Activated naive CD4-positive, alpha-beta T cell treated with anti-CD3 and anti-CD28 coated beads, Interleukin-2, amount 50 U/mL, for 16 hours (primary cell): Measurements from ENCODE around the gene POU3F3.

Source experiments
- DNase-seq: peaks from one replicate; pipeline ENCODE4 v3.0.0-alpha.2; 2020

The POU3F3 gene

DNA sequence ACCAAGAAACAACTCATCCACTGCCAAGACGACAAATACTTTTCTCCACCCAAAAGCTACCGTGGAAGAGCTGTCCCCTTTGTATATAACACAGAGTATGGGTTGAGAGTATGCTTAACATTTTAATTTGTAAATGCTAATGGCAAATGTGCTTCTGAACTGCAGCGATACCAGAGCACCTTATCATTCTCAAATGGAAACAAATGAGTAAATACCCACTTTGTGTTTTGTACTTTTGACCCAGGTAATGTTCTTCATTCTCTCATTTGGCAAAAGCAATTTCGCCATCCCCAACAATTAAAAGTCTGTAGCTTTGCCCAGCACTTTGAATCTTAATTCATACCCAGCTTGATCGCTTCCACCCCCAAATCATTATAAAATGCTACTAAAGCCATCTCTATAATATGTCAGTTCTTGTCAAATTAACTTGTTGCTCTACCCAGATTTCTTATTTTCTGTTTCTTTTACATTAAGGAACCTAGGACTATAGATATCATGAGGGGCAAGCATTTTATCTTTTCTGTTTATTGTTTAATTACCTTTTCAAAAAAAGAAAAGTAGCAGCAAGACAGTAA lies 6.2 kb upstream of the POU3F3 start:
- DNase-seq: no peak

DNA sequence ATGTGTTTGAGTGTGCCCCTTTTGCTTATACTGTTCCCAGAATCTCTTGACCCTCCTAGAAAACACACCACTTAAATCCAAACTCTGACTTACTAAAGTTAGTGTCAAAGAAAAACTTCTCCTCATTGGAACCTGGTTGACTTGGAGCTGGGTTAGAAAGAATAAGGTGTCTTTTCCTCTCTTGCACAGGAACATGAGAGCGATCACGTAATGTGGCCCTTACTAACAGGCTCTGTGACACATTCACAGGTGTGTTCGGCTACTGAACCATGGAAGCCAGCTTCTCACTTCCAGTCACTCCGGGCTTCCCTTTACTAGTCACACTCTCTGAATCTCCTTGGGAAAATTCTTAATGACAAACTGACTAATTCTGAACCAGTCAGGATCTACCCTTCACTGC lies 5.4 kb upstream of the POU3F3 start:
- DNase-seq: no peak

DNA sequence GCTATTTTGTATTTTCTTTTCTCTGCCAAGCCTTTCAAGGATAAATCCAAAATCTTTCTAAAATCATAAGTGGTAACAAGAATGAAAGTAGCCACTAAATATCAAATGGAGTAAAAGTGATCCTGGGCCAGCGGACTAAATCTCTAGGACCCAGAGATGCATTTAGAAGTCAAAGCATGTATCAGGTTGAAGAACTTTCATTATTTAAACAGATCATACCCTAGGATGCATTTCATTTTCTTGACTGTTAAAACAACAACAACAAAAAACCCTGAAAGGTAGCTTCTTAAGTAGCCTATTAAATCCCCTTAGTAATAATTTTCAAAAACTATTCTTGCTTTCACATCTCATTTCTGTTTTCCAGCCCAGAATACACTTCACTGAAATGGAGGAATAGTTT lies 4.8 kb upstream of the POU3F3 start:
- no peak for DNase-seq

DNA sequence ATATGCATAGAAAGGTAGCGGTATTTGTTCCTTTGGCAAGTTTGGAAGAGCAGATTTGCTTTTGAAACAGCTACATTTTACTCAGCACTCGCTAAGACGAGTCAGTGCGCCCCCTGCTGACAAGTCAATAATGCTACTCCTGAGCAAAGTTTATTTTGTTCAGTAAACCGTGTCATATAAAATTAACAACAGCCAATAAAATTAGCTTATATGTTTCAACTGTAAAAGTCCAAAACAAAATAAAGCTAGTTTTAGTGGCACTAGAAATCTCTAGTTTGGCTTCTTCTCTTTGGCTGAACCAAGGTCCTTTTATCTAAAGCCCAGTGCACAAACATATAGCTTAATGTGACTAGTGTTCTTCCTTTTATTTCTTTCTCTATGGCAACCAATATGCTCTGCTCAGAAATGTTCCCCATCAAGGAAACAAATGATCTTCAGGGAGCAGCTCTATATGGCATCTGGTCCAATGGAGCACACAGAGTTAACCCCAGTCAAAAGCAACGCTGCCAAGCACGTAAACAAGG lies 4.2 kb upstream of the POU3F3 start:
- peak; percentile 58 for DNase-seq

DNA sequence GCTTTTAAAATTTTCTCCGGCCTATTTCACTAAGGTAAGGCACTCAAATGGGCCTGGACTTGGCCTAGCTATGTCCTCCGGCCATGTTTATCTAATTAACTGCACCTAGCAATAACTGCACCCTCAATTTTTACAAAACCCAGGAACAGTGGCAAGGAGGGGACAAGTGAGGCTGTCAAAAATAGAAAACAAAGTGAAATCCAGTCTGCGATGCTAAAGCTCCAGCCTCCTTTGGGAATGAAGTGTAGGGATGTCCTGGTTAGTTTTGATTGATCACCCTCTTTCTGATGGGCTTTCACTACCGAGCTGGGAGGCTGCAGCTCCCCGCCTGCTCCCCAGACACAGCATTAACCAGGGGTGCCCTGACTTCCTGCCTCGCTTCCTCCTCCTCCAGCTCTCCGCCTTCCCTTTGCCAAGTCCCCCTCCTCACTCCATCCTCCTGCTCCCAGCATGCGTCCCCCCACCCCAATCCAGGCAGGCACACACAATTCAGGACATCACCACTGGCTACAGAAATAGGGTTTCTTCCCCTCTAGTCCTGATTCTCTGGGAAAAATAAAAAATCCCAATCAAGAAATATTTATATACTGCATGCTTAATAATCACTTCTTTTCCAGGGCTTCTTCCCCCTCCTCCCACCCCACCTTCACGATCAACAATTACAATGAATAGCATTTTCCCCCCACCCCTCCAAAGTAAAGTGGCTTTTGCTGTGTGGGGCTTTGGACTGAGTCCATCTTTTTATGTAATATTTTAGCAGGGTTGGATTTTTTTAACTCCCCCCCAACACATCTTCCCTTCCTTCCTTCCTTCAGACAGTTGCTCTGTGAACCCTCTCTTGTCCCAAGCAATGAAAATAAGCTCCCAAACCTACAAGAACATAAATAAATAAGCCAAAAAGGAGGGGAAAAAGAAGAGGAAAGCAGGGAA lies 3.3 kb upstream of the POU3F3 start:
- no peak for DNase-seq

DNA sequence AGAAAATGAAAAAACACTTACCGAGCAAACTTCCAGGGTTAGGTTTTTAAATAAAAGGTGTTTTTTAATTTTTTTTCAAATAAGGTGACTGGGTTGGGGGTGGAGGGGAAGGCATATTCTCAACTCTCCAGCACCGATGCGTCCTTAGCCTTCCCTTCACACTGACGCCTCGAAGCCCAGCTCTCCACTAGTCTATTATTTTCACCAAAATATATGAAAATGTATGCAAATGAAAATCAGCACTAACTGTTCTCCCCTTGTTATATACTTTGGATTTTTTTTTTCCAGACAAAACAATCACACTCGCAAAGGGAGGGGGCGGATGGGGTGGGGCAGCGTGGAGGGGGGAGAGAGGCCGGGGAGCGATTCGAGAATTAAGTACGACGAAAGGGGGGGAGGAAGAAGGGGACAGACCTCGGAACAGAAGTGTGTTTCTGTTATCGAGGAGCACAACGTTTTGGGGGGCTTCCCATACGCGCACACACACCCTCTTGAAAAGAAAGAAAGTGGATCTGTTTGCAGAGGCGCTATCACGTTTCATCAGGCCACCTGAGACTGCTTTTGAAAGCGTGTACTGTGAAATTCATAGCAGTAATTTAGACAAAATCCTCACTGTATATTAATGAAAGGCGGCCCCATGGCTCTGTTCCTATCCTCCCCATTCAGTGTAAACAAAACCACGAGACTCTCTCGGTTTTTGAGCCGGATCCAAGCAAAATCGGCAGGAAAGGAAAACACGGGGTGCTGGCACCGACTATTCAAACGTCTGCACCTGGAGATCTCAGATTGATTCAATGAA lies 2.4 kb upstream of the POU3F3 start:
- DNase-seq: no peak

DNA sequence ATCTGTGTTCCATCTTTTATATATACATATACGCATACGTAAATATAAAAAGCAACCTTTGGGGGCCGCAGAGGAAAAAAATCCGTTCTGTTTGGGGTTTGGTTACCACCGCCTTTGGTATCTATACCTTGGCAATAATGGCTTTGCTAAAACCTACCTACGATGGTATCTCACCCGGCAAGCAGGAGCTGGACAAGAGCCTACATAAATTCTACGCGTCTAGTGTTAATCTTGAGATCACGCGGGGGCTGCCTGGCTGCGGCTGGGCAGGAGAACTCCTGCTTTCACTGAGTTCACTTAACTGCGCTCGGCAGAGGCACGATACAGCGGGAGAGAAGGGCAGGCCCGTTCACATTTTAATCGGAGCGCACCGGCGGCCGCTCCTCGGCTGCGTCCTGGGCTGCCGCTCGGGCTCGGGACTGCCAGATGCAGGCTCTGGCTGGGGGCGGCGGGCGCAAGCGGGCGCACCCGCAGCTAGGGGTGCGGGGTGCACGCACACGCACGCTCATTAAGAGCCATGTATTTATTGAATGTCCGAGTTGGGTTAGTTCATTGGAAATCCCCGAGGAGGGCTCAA lies 1.7 kb upstream of the POU3F3 start:
- DNase-seq: no peak

DNA sequence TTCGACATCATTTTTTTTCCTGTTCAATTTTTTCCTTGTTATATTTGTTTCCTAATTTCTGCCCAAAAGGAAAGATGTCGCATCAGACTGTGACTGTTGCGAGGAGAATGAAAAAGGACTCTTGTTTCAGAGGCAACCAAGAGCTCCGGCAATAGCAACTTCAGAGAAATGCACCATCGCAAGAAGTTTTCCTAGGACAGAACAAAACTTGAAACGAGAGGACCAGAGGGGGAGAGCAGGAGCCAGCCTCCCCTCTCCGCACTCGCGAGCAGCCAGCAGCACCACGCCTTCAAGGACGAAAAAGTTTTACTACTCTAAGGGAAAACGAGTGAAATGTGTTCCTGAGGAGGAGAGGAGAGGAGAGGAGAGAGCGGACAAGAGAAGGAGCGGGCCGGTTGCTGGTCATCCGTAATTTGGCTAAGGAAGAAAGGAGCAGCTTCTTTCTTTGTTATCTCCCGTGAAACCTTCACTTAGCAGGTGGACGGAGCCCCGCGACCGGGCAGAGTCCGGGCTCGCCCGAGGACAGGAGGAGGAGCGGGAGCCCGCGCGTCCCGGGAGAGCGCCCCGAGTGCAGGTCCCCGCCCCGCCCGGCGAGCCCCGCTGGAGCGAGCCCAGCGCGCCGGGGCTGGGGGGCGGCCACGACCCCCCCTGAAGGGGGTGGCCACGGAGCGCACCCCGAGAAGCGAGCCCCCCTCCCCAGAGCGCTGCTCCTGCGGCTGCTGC lies 744 bp downstream of the POU3F3 start:
- DNase-seq: no peak

DNA sequence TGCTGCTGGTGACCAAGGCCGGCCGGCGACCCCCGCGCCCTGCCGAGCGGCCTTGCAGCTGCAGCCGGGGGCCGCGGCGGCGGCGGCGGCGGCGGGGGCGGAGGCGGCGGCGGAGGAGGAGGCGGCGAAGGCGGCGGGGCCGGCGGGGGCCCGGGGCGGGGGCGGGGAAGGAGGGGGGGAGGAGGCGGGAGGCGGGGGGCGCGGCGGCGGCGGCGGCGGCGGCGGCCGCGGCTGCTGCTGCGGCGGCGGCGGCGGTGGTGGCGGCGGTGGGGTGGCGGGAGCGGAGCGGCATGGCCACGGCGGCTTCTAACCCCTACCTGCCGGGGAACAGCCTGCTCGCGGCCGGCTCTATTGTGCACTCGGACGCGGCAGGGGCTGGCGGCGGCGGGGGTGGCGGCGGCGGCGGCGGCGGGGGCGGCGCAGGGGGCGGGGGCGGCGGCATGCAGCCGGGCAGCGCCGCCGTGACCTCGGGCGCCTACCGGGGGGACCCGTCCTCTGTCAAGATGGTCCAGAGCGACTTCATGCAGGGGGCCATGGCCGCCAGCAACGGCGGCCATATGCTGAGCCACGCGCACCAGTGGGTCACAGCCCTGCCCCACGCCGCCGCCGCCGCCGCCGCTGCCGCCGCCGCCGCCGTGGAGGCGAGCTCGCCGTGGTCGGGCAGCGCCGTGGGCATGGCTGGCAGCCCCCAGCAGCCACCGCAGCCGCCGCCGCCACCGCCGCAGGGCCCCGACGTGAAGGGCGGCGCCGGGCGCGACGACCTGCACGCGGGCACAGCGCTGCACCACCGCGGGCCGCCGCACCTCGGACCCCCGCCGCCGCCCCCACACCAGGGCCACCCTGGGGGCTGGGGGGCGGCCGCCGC lies 1.5 kb downstream of the POU3F3 start:
- DNase-seq: no peak

DNA sequence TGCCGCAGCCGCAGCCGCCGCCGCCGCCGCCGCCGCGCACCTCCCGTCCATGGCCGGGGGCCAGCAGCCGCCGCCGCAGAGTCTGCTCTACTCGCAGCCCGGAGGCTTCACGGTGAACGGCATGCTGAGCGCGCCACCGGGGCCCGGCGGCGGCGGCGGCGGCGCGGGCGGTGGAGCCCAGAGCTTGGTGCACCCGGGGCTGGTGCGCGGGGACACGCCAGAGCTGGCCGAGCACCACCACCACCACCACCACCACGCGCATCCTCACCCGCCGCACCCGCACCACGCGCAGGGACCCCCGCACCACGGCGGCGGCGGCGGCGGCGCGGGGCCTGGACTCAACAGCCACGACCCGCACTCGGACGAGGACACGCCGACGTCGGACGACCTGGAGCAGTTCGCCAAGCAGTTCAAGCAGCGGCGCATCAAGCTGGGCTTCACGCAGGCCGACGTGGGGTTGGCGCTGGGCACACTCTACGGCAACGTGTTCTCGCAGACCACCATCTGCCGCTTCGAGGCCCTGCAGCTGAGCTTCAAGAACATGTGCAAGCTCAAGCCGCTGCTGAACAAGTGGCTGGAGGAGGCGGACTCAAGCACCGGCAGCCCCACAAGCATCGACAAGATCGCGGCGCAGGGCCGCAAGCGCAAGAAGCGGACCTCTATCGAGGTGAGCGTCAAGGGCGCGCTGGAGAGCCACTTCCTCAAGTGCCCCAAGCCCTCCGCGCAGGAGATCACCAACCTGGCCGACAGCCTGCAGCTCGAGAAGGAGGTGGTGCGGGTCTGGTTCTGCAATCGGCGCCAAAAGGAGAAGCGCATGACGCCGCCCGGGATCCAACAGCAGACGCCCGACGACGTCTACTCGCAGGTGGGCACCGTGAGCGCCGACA lies 2.4 kb downstream of the POU3F3 start:
- no peak for DNase-seq

DNA sequence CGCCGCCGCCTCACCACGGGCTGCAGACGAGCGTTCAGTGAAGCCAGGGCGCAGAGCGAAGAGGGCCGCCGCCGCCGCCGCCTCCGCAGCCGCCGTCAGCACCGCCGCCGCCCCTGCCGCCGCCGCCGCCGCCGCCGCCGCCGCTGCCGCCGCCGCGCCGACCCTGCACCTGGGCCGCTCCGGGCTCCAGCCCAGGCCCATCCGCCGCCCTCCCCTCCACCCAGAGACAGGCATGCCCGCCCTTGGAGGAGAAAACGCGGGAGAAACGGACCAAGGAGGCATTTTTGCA lies 3.0 kb downstream of the POU3F3 start:
- no peak for DNase-seq

DNA sequence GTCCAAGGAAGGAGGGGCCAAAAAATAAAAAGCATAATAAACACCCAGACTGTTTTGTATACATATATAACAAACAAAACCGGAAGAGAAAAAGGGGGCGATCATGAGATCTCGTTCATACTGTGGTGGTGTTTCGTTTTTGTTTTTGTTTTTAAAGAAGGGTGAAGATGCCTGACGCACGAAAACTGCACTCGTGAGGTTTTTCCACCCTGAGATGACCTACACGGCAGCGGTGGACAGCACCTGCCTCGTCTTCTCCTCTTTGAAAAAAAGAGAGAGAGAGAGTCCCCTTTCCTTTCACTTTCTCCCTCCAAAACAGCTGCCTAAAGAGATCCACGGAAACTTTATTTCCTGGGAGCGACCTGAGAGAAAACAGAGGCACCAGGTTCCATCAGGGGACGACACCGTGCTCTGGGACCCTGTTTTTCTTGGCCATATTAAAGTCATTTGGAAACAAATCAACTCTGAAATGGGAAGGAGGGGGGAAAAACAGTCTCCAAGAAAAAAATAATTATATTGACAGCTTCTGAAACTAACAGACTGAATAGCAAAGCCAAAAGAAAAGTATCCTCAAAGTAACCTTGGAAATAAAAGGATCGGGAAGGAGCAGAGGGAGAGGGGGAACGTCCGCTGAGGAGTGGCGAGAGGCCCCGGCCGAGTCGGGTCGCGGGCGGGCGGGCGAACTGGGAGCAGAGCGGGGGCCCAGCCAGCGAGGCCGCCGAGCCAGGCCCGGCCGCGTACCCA lies 3.5 kb downstream of the POU3F3 start:
- DNase-seq: no peak

DNA sequence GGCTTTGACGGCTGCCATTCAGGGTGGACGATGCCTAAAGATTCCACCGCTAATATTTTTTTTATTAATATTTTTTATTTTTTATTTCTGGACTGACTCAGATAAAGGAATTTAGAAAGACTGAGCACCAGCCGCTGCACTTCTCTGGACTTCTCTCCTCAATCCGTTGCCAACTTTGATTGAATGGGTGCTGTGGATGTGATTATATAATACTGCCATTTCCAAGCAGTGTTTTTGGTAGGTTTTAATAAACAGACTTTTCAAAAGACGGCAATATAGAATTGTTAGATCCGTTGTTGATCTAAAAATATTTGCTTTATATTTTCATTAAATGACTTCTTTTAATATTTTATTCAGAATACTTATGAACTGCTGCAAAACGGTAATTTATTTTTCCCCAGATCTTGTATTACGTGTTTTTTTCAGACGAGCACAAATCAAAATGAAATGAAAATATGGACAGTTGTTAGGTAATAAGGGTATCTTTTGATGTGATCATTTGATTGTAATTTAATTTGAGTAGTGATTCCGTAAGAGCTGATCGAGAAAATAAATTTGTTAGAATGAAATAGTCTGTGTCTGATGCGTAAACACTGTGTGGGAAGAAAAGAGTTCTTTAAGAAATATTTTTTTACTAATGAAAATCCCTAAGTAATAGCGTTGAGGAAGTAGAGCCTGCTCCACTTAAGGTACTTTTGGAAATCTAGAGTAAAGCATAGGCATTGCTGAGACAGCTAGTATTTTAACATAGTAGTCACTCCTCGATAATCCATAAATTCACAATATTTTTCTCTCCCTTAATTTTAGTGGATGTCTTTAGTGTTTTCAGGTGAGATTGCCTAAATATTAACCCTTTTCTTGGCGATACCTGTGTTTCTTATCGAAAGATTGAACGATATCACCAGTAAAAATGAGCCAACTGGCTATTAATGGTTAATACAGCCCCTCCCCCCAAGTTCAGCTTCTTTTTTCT lies 4.4 kb downstream of the POU3F3 start:
- no peak for DNase-seq

DNA sequence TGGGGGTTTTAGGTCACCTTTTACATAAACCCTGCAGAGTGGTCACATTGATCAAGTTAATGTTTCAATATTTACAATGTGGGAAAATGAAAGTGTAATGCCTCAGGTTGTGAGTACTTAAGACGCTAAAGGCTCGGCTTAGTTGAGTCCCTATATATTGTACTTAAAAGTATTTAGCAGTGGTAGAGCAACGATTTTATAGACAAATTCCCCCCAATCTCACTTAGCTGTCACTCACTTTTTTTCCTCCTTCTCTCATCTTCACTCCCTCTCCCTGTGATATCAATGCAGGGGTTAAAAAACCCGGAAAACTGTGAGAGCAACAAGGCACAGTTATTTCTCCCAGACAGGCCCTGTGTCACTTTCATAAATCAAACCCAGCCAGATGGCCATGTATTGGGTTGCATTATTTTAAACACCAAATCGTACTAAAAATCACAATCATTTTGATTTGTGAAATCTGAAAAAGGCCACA lies 5.4 kb downstream of the POU3F3 start:
- DNase-seq: no peak

DNA sequence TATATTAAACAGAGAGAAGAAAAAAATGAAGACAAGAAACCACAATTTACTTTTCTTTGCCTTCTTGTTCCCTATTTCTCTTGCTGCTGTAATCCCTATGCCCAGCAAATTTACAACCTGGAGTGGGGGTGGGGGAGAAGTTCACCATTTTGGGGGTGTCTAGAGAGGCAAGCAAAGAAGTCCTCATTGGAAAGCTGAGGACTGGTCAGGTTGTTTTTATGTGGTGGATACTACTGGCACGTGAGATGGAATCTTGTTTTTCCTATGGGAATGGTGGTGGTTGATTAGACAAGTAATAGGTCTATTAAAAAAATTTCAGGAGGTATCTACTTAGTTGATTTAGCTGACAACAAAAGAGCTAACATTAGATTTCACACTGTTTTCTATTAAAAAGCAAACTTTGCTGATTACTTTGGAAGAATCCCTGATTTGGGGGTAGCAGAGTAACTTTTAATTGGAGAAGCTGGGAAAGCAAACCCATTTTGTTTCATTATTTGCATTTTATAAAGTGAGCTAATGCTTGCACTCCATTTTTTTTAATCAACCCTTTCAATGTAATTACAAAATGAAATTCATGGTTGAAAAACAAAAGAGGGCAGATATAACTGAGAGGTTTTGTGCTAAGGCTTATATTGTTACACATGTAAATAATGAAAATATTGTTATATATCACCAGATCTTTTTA lies 6.0 kb downstream of the POU3F3 start:
- DNase-seq: no peak

DNA sequence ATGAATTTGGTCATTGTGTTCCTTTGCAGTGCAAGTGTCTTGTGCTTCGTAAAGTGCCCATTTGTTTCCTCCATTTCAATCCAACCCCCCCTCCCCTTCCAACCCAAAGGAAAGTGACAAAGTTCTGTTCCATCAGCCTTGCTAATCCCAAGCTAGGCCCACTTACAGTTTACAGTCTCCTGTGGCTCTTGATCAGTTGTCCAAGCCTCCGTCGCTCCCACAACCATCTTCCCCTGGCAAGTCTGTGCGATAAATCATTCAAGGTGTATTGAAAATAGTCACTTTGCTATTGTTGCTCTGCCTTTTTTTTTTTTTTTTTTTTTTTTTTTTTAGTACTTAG lies 6.5 kb downstream of the POU3F3 start:
- DNase-seq: no peak

DNA sequence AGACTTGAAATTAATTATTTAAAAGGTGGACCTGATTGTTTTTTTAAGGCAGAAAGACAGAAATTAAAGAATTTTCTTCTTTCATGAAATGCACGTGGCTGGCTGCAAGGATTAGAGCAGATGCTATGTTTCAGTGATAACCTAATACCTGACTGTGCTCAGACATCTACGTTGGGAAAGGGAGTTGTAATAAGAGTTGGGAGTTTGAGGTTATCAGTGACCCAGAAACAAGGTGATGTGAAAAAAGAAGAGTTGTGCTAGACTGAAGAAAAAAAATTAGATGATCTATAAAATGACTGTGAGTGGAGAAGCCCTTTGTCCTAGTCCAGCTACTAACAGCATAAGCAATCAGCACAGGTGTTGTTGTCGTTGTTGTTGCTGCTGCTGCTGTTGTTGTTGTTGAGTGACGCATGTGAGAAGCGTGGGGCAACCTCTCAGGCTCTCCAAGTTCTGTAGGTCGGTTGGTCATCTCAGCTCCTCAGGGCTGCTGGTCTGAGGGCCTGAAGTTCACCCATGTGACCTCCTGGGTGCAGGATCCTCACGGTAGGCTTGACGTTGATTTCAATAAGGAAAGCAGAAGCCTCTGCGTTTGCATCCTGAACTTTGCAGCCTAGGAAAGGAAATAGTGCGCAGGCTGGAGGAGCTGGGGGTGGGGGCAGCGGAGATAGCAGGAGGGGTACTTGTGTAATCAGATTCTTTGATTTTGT lies 7.6 kb downstream of the POU3F3 start:
- no peak for DNase-seq
